HG03135 (cell line): ENCODE data around the gene GABRB1.

Source experiments
- ATAC-seq: cut with Tn5 transposase; IDR thresholded peaks from one replicate; pipeline ENCODE4 v1.9.1; 2021; ENCODE audit warnings: mild to moderate bottlenecking, moderate library complexity; ENCODE audit not compliant: unreplicated experiment

The GABRB1 gene

DNA sequence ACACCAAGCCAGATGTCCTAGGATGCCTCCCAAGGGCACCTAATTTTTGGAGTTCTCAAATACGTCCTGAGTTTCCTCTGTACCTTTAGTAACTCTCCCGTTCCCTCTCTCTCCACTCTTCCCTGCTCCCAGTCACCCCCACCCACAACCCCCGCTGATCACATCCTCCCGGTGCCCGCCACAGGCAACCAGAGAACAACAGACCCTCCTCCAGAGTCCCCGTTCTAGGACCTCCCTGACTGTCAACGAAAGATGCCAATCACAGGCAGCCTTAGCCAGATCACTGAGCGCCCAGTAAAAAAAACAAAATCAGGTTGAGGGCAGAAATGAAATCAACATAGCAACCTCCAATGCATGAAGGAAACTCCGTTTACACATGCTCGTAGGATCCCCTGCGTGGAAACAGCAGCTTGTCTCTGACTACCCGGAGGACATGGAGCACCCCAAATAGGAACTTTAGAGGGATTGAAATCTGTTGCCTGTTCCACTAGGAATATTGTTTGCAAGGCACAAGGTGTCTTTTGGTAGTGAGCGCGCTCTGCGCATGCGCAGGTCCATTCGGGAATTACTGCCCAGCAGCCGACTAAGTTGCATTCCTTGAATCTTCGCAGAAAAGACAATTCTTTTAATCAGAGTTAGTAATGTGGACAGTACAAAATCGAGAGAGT, at the start of gene GABRB1:
Gene GABRB1, plus strand, starts transcription at position 557 of the 668 bp plus-strand sequence.
- no peak for ATAC-seq

DNA sequence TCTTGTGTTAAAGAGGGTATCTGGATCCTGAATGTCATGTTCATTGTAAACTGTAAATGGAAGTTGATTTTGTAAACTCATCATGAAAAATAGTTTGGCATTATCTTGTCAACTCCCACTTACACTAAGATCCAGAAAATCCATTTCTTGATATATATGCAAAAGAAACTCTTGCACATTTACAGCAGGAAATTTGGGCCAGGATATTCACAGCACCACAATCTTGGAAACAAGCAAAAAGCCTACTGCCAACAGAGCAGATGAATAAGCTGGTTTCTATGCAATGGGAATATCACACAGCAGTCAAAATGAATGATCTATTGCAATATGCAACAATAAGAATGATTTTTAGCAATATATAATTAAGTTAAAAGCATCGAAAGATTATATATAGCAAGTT, 46.6 kb upstream of the GABRB1 start:
- no peak for ATAC-seq

DNA sequence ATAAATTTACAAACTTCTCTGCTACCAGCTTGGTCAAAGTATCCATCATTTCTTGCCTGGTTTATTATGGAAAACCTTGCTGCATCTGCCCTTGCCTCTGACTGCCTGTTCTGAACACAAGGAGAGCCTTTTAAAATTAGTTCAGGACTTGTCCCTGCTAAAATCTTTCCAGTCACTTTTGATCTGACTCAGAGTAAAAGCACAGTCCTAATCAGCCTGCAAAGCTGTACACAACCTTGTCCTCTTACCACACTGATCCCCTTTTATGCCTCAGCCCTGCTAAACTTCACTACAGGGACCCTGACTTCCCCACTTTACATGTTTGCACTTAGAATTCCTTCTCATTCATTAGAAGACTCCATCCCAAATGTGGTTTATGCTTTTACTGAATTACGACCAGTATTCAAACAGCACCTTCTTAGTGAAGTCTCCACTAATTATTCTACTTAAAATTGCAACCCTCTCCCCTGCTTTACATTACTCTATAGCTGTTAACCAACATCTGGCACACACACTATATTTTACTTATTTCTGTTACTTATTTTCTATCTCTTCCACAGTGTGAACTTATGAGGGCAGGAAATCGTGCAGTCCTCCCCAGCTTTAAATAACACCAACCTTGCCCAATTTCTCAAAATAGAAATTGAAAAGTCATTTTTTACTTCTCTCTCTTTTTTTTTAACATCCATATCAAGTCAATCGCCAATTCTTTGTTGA, 44.3 kb upstream of the GABRB1 start:
- no peak for ATAC-seq

DNA sequence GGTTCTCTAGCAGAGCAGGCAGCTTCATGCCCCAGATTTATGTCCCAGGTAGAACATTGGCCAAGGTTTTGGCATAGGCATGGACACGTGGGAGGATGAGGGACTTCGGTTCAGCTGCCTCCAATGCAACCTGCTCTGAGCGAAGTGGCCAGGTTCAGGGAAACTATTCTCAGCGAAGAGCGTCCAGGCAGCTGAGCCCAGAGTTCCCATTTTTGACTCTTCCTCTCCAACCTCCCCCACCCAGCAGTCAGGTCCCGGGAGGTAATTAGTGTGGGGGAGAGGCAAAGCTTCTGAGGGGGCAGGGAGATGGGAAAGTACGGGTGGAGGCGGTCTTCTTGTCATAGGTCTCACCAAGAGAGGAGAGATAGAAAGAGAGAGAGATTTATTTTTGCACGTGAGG, 39.0 kb upstream of the GABRB1 start:
- no peak for ATAC-seq

DNA sequence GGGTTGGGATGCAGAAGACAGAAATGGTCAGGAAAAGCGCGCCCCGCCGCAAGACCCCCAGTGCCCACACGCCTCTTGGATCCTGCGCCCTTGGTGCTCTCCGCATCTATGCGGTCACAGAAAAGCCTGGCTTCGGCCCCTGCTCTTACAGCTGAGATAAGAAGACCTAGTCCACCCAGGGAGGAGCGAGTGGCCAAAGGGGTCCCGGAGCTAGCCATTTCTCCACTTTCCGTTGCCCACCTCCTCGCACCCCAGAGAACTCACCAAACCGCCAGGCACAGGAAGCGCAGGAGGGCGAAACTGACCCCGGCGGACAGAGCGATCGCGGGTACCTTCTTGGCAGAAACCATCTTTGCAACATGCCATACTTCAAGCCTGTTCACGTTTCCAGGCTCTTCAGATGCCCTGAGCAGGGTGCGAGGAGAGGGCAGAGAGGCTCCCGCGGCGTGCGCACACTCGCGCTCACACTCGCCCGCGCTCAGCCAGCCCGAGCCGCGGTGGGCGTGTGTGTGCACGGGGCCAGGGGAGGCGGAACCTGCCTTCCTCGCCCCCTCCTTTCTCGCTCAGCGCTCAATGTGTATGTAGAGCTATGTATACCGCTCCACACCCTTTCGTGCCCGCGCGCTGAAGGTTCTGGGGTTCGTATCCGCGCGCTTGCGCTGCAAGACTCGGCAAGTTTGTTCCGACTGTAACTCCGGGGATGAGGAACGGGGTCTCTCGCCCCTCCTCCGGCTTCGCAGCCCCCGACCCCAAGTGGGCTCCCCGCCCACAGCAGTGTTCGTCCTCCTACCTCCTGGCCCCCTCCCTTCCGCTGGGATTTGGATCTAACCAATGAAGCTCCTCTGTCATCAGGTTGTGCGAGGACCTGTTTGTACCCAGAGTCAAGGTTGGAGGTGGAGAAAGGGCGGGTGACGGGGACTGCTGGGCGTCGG, 38.0 kb upstream of the GABRB1 start, which contains the start of gene GABRA4:
Gene GABRA4, minus strand, starts transcription at position 507 of the 932 bp plus-strand sequence. Its CDS starts 157 bp downstream, at position 350.
- ATAC-seq = no peak

DNA sequence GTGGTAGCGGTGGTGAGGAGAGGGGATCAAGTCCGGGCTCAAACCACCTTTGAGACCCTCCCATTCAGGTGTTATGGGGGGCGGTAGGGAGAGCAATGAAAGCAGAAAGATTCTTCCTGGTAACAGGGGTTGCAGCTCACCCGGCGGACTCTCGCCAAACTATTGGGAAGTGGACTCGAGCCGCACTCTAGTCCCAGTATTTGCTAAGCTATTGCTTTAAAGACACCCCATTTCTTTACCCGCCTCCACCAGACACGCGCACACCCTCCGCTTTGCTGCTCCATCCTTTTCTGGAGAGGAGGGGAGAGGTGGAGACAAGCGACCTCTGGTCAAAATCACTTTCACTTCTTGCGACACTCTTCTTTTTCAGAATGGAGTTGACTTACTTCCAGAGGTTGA, 37.4 kb upstream of the GABRB1 start:
- no peak for ATAC-seq

DNA sequence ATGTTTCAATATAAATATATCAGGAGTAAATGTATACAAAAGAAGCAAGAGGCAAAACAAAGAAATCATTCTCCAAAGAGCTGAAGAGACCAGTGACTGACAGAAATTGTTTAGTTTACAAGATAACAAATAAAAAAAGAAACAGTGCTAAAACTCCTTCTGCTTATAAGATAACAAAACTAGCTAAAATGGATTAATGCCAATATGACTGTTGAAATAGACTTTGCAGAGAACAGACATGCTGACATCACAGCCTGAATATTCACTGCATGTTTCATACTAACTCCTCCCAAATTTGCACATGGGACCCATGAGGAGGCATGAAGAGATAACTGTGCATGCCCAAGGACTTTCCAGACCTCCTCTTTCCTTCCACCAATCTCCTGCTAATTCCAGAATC, 31.8 kb upstream of the GABRB1 start:
- ATAC-seq = no peak

DNA sequence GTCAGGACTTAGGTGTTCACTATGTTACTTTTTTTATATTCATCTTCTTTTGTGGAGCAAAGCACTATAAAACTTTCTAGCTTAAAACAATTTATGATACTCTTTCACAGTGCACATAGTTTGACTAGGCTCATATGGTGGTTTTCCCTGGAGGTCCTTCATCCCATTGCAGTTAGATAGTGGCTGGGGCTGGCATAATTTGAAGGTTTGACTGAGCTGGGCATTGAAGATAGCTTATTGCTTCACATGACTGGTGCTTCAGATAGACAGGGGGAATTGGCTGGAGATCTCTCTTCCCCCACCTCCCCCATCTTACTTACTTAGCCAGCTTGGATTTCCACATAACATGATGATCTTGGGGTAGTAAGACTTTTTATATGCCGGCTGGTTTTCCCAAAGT, 31.0 kb upstream of the GABRB1 start:
- no peak for ATAC-seq

DNA sequence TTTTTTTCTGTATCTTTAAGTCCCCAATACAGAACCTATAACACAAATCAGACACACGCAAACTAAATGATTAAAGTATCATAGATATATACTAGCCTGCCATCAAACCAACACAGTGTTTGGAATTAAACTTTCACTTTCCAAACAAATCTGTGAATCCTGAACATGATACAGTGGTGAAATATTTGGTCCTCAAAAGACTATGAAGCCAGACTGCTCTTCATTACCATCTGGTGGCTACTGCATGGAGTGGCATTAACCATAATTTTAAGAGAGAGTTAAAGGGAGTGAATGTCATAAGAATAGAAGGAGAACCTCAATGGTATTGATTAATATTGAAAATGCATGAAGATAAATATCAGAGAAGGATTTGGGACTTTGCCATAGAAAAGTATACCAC, 28.8 kb upstream of the GABRB1 start:
- no peak for ATAC-seq

DNA sequence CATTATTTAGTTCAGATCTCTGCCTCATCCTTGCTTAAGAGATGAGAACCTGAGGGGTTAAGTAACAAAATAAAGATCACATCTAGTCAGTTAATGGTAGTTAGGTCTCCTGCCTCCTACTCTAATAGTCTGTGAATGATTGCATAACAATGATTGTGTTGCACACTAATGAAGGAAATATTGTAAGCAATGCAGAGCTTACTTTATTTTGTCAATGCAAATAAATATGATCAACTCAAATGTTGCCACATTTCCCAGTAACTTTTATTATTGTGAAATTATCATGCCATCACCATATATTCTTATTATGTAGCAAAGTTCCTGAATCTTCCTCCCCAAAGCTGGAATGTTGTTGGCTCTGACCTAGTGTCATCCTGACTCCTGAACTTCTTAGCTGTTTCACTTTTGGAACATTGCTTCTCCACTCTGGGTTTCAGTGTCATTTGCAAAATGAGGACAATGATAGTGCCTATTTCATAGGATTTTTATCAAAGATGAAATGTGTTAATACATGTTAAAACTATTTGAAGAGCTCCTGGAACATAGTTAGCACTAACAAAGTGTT, 20.9 kb upstream of the GABRB1 start:
- no peak for ATAC-seq

DNA sequence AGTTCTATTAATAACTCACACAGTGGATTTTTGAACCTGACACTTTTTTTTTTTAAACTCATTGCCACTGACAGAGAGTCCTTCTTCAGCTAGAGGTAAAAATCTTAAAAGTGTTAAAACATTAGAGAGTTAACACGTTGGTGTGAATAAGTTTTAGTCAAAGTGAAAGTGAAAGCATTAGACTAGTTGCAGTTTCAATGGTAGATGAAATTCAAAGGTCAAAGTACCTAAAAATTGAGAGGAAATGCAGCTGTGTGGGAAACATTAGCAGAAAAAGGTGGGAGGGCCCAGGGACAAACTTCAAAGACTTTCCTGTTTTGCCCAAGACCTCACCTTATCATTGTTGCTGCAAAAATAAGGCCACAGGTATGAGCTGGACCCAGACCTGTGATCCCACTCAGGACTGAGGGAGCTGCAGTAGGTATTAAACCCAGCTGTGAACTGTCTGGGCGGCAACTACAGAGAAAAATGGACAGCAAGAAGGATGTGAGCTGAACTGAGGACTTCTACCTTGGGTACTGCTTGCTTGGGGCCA, 20.4 kb upstream of the GABRB1 start:
- ATAC-seq = peak; percentile 94

DNA sequence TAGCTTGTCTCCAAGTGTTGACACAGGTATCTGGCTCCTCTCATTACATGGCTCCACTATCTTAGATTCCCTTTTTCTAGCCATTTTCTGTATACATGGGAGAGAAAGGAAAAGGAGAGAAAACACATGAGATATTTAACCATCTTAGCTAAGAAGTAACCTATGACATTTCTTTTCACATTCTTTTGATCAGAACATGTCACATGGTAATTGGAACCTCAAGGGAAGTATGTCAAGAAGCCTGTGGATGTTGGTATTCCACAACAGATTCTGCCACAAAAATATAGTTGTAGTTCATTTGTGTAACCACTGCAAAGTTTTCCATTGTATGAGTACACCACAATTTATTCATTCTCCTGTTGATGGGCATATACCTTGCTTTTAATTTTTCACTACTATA, 18.7 kb upstream of the GABRB1 start:
- no peak for ATAC-seq

DNA sequence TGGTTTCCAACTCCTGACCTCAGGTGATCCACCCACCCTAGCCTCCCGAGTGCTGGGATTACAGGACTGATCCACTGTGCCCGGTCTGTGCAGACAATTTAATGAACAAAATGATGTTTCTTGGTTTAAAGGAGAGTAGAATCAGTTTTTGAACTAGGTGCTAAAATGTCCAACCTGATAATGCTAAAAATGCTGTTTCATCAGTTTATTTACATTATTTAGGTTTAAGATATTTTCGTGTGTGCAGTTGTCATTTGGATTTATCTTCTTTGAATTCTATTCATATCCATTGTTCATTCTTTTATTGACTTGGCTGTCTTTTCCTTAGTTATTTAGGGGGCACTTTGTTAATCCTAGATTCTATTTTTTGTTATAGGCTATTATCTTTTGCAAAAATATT, 18.0 kb upstream of the GABRB1 start:
- no peak for ATAC-seq

DNA sequence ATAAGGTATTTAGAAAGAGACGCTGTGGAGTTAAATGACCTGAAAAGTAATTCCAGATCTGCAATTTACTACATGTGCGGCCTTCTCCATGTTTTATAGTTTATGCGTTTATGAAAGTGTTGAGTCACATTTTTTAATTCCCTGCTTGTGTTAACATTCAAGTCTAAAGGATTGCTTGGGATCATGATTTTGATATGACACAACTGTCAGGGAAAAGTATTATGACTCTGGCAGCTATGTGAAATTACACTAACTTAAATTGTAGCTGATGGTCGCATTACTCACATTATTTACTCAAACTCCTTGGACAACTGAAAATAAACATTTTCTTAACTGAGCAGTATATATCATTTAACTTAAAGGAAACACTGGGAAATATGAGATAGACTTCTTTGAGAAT, 14.3 kb upstream of the GABRB1 start:
- ATAC-seq = no peak

DNA sequence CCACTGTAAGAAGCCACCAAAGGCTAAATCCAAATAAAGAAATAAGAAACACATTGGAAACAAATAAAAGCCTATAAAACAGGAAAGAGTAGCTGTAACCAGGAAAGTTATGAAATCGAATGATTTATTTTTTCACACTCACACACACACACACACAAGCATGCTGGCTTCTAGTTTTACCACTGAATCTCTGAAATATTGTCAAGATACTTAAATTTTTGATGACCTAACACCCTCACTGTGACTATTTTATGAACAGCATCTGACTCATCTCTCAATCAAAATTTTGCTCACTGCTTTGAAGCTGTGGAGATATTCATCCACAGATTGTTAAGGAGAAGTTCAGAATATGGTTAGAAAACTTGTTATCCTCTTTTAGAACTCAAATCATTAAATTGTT, 13.9 kb upstream of the GABRB1 start:
- ATAC-seq = no peak

DNA sequence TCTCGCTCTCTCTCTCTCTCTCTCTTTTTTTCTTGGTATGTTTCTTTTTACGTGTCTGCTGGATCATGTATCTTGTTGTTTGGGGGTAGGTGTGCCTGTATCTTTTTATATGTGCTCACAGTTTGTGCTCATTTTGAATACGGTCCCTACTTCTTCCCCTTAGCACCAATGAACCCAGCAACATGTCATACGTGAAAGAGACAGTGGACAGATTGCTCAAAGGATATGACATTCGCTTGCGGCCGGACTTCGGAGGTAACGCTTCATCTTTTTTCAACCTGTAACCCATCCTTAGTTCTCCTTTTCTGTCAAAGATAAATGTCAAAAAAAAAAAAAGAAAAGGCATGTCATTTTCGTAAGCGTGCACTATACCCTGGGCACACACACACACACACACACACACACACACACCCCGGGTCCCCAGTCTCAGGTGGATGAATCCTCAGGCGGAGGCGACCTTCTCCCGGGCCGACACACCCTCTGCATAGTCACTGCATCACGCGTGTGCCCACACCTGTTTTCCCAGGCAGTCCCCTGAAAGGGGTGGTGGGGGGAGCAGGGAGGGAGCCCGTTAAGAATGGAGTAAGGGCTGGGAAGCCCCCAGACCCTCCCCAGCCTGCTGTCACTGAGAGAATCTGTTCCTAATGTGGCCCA, 511 bp downstream of the GABRB1 start:
- no peak for ATAC-seq

DNA sequence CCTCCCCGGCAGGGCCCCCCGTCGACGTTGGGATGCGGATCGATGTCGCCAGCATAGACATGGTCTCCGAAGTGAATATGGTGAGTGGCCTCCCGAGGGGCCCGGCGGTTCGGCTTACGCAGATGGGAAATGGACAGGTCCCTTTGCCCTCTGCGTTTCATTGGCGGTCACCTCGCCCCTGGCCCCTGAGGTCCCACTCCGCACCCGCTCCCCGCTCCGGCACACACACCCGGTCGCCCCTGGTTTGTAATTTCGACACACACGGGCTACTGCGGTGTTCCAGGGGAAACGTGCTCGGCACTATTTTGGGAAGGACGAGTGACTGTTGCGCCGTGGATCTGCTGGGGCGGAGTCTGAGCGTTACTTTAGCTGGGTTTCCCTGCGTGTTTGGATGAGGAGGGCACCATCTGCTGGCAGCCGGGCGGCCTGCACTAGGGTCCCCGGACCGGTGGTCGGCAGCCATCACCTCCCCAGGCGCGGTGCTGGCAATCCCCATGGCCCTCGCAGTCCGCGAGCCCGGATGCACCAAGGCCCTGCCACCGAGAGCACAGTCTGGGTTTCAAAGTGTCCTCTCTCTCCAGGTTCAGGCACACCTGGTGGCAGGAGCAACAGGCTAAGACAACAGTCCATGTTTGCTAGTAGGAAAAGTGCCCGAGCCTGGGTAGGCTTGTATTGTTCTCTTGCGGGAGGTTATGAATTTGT, 1.2 kb downstream of the GABRB1 start:
- ATAC-seq = peak; percentile 91

DNA sequence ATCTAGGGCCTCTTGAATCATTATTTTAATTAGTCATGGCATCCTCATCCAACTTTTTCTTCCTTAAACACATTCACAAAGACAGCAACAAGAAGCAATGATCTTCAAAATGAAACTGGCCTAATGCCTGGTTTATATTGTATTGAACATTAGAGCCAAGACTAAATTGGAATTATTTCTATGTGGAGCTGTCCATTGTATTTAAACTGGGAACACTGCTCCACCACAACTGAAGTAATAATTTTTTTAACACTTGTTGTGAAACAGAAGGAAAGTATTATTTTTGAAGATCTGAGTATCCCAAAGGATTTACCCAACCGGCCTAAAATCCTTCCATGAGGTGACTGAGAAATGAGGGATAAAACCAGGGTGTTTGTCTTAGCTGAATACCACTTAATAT, 6.9 kb downstream of the GABRB1 start:
- no peak for ATAC-seq

DNA sequence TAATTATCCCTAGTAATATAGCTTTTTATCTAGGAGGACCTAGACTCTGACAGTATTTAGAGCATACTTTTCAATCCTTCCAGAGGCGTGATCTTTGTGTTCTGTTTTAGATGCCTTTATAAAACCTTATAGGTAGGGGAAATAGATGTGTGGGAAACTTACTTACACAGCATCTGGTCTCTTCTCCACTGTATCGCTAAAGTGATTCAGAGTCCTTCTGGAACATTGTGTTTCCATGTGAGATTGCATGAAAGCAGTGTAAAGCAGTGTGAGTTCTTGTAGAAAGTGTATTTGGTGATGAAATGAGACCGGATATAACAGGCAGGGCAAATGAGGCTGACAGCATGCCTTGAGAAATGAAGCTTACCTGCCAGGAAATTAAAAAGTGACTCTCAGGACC, 9.5 kb downstream of the GABRB1 start:
- no peak for ATAC-seq

DNA sequence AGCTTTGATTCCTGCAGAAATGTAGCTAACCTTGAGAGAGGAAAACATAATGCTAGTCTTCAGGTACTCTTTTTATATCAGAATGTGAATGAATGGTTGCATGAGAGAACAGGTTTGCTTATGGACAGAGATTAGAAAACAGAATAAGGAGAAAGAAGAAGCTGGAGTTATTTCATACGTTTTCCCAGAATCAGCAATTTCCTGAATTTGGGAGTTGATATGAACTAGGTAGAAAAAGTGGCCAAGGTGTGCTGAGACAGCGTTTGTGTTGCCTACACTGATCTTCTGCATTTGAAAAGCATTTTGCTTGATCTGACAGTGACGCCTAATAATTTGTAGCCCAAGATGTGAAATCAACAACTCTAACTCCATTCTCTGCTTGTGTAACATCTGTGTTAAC, 12.5 kb downstream of the GABRB1 start:
- ATAC-seq = no peak
